Measurements from ENCODE around the gene CEBPA. TPM values are rescaled to one million over a fixed set of nuclear protein-coding genes. Genes with fewer than 3 reads are reported as not detected.

The CEBPA gene
- total and polyA plus RNA-seq, 2 experiments from 2014 or later, result 2.4 to 6.2 TPM

GRCh38 chr19:33287438-33287837 lies 14.9 kb downstream of the CEBPA start:
- no peaks in the 10 kb centered on the region for H3K4me1 ChIP-seq (ENCODE audit: low read depth)

GRCh38 chr19:33286899-33287298 lies 15.4 kb downstream of the CEBPA start:
- Histone ChIP-seq H3K9me3 (ENCODE audit: low read depth) (no peaks in the 10 kb centered on the region), H3K27me3 (no peaks in the 10 kb centered on the region), H3K36me3 (no peaks in the 10 kb centered on the region), H3K4me1 (ENCODE audit: low read depth) (no peaks in the 10 kb centered on the region), H3K4me3 (no peak overlapping the region), H3K27ac (no peak overlapping the region)
- no peak for DNase-seq (ENCODE audit: low read depth in 1 of 2, low spot score in 1 of 2)
- no peak for TF ChIP-seq CTCF (IDR thresholded peaks at IDR 0.05; ENCODE audit: low read depth, low read length)

More at GRCh38 chr19:33287438-33287837, 14.9 kb downstream of the CEBPA start:
- no peak for DNase-seq (ENCODE audit: low read depth in 1 of 2, low spot score in 1 of 2)
- no peaks in the 10 kb centered on the region for H3K36me3 ChIP-seq
- TF ChIP-seq CTCF (IDR thresholded peaks at IDR 0.05; ENCODE audit: low read depth, low read length), result no peak
- H3K4me3 ChIP-seq, result no peak overlapping the region
- H3K27ac ChIP-seq, result no peak overlapping the region
- H3K9me3 ChIP-seq (ENCODE audit: low read depth), result no peaks in the 10 kb centered on the region
- H3K27me3 ChIP-seq, result no peaks in the 10 kb centered on the region

GRCh38 chr19:33285441-33285927 lies 16.9 kb downstream of the CEBPA start:
- H3K27me3 ChIP-seq, result no peaks in the 10 kb centered on the region
- H3K27ac ChIP-seq, result no peak overlapping the region
- H3K4me3 ChIP-seq, result no peak overlapping the region
- no peaks in the 10 kb centered on the region for H3K36me3 ChIP-seq
- no peaks in the 10 kb centered on the region for H3K9me3 ChIP-seq (ENCODE audit: low read depth)
- TF ChIP-seq CTCF (IDR thresholded peaks at IDR 0.05; ENCODE audit: low read depth, low read length), result no peak
- no peaks in the 10 kb centered on the region for H3K4me1 ChIP-seq (ENCODE audit: low read depth)
- DNase-seq (ENCODE audit: low read depth in 1 of 2, low spot score in 1 of 2), result no peak

GRCh38 chr19:33284756-33285155 lies 17.6 kb downstream of the CEBPA start:
- H3K36me3 ChIP-seq, result no peaks in the 10 kb centered on the region
- no peak overlapping the region for H3K4me3 ChIP-seq
- H3K27me3 ChIP-seq, result no peaks in the 10 kb centered on the region
- no peaks in the 10 kb centered on the region for H3K4me1 ChIP-seq (ENCODE audit: low read depth)
- no peak for DNase-seq (ENCODE audit: low read depth in 1 of 2, low spot score in 1 of 2)
- no peaks in the 10 kb centered on the region for H3K9me3 ChIP-seq (ENCODE audit: low read depth)
- no peak overlapping the region for H3K27ac ChIP-seq
- TF ChIP-seq CTCF (IDR thresholded peaks at IDR 0.05; ENCODE audit: low read depth, low read length), result no peak

- H3K27ac ChIP-seq, result no peak overlapping the region
- H3K4me3 ChIP-seq, result no peak overlapping the region
- no peaks in the 10 kb centered on the region for H3K9me3 ChIP-seq (ENCODE audit: low read depth)
- no peak for DNase-seq (ENCODE audit: low read depth in 1 of 2, low spot score in 1 of 2)
- H3K4me1 ChIP-seq (ENCODE audit: low read depth), result no peaks in the 10 kb centered on the region
- no peaks in the 10 kb centered on the region for H3K36me3 ChIP-seq
- H3K27me3 ChIP-seq, result no peaks in the 10 kb centered on the region
- no peak for TF ChIP-seq CTCF (IDR thresholded peaks at IDR 0.05; ENCODE audit: low read depth, low read length)
Measured at GRCh38 chr19:33284146-33284643, 18.1 kb downstream of the CEBPA start.
